GM18907 (cell line): ENCODE measurements around the gene OVOL2.

Experiments
- ATAC-seq: cut with Tn5 transposase; IDR thresholded peaks from one replicate; pipeline ENCODE4 v1.9.1; 2021; ENCODE audit warnings: mild to moderate bottlenecking, moderate library complexity; ENCODE audit not compliant: unreplicated experiment

The OVOL2 gene

DNA sequence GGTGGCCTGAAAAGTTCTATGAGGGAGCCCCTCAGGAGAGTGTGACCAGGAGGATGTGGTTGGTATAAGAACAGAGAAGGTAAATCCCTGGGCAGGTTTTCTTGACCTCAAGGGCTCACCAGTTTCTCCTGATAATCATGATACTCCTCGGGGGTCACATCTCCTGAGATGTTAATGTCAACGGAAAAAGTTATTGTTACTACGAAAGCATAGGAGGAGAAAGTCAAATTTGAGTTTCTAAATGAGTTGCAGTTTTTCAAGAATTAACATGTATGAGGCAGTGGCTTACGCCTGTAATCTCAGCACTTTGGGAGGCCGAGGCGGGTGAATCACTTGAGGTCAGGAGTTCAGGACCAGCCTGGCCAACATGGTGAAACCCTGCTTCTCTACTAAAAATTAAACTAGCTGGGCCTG is 65.5 kb downstream of the OVOL2 start:
- ATAC-seq: peak; percentile 59

DNA sequence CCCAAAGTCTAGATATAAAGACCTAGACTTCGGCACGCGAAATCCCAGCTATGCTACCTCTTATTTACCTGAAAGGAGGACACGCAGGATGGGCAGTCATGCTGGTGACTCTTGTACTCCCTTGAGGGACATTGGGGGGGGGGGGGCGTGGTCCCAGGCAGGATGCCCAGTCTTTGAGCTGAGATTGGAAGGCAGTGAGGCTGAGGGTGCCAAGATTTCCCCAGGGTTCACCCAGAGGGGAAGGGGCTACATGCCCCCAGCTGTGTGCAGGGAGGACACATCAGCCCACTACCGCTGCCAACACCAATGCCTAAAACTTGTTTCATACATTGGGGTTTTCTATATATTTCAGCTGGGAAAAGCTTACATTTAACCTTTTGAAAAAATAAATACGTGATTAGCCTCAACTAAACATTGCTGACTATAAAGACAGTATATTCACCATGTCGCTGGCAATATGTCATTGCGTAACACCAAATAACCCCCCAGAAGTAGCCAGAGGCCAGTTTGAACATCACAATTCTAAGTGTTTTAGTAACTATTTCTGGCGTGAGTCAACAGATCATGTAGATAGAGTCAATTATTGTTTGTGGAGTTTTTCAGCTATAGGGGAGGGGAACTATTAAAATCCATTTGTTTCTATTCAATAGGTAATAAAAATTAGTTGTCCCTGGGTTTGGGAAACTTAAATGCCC is 67.3 kb downstream of the OVOL2 start:
- no peak for ATAC-seq

DNA sequence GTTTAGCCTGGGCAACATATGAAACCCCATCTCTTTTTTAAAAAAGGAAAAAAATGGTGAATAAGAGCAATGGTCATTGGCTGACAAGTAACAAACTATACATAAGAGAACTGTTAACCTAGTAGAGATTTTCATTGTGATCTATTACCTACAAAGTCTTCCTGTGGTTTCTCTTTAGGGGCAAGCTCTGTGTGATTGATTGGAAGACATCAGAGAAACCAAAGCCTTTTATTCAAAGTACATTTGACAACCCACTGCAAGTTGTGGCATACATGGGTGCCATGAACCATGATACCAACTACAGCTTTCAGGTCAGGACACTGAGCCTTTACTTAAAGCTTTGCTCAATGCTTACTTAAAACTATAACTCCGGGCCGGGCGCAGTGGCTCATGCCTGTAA is 69.7 kb downstream of the OVOL2 start:
- no peak for ATAC-seq

DNA sequence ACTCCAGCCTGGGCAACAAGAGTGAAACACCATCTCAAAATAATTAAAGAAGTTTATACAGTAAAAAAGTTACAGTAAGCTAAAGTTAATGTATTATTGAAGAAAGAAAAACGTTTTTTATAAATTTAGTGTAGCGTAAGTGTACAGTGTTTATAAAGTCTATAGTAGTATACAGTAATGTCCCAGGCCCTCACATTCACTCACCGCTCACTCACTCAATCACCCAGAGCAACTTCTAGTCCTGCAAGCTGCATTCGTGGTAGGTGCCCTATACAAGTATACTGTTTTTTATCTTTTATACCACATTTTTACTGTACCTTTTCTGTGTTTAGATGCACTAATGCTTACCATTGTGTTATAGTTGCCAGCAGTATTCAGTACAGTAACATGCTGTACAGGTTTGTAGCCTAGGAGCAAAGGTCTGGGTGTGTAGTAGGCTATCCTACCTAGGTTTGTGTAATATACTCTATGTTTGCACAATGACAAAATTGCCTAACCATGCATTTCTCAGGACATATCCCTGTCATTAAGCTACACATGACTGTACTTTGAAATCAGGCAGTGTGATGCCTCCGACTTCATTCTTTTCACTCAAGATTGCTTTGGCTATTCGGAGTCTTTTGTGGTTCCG is 72.2 kb downstream of the OVOL2 start:
- no peak for ATAC-seq

DNA sequence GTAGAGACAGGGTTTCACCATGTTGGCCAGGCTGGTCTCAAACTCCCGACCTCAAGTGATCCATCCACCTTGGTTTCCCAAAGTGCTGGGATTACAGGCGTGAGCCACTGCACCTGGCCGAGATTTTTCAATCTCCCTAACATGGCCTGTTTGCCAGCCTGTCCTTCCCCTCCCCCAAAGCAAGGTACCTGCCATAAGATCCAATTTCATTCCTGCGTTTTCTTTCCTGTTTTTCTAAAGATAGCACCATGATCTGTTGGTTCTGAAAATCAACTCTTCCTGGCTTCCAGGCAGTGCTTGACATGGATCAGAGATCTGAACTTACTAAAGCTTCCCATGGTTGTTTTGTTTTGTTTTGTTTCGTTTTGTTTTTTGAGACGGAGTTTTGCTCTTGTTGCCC is 81.4 kb downstream of the OVOL2 start:
- ATAC-seq: no peak
